Measurements from ENCODE around the gene PRXL2C.
"Not testable (repeated sequence)": the region's sequence is repeated elsewhere in the genome, so short reads cannot be mapped to it uniquely, and the experiment has no call there.

The PRXL2C gene

GRCh38 chr9:96667363-96667728 is 12.2 kb upstream of the PRXL2C start:
- DNase-seq (ENCODE audit: low read depth in 1 of 2, low spot score in 1 of 2), result no peak
- H3K27ac ChIP-seq (replicated peaks), result no peak overlapping the region
- no peak for TF ChIP-seq GABPA (IDR thresholded peaks at IDR 0.05; ENCODE audit: low read depth)
- no peak for TF ChIP-seq REST (IDR thresholded peaks at IDR 0.05; ENCODE audit: insufficient replicate concordance, low read depth)
- no peak for TF ChIP-seq POLR2AphosphoS5 (IDR thresholded peaks at IDR 0.05; ENCODE audit: low read depth)
- no peak for TF ChIP-seq SPI1 (IDR thresholded peaks at IDR 0.05; ENCODE audit: borderline replicate concordance, low read depth)
- no peak for TF ChIP-seq CTCF (IDR thresholded peaks at IDR 0.05; ENCODE audit: insufficient read depth, low read length)
- H3K27me3 ChIP-seq (ENCODE audit: insufficient read depth, poor library complexity, severe bottlenecking), result no peaks in the 10 kb centered on the region
- no peak overlapping the region for H3K4me3 ChIP-seq (replicated peaks; ENCODE audit: insufficient read depth, low read length)

GRCh38 chr9:96666653-96667362 is 11.7 kb upstream of the PRXL2C start:
- peak in 1 of 2 experiments; percentile 9 for DNase-seq (ENCODE audit: low read depth in 1 of 2, low spot score in 1 of 2)
- not testable (repeated sequence) for H3K27ac ChIP-seq (replicated peaks); H3K27me3 ChIP-seq (ENCODE audit: insufficient read depth, poor library complexity, severe bottlenecking); H3K4me3 ChIP-seq (replicated peaks; ENCODE audit: insufficient read depth, low read length)

GRCh38 chr9:96665789-96666188 is 10.7 kb upstream of the PRXL2C start:
- no peak for DNase-seq (ENCODE audit: low read depth in 1 of 2, low spot score in 1 of 2)
- no peaks in the 10 kb centered on the region for H3K27me3 ChIP-seq (ENCODE audit: insufficient read depth, poor library complexity, severe bottlenecking)
- no peak overlapping the region for H3K4me3 ChIP-seq (replicated peaks; ENCODE audit: insufficient read depth, low read length)
- TF ChIP-seq REST (IDR thresholded peaks at IDR 0.05; ENCODE audit: insufficient replicate concordance, low read depth), result no peak
- TF ChIP-seq SPI1 (IDR thresholded peaks at IDR 0.05; ENCODE audit: borderline replicate concordance, low read depth), result no peak
- TF ChIP-seq GABPA (IDR thresholded peaks at IDR 0.05; ENCODE audit: low read depth), result no peak
- no peak for TF ChIP-seq CTCF (IDR thresholded peaks at IDR 0.05; ENCODE audit: insufficient read depth, low read length)
- no peak for TF ChIP-seq POLR2AphosphoS5 (IDR thresholded peaks at IDR 0.05; ENCODE audit: low read depth)
- no peak overlapping the region for H3K27ac ChIP-seq (replicated peaks)

GRCh38 chr9:96663506-96664120 is 8.5 kb upstream of the PRXL2C start:
- H3K4me3 ChIP-seq (replicated peaks; ENCODE audit: insufficient read depth, low read length), result no peak overlapping the region
- H3K27me3 ChIP-seq (ENCODE audit: insufficient read depth, poor library complexity, severe bottlenecking), result no peaks in the 10 kb centered on the region
- TF ChIP-seq REST (IDR thresholded peaks at IDR 0.05; ENCODE audit: insufficient replicate concordance, low read depth) (no peak), POLR2AphosphoS5 (IDR thresholded peaks at IDR 0.05; ENCODE audit: low read depth) (no peak), GABPA (IDR thresholded peaks at IDR 0.05; ENCODE audit: low read depth) (no peak), SPI1 (IDR thresholded peaks at IDR 0.05; ENCODE audit: borderline replicate concordance, low read depth) (no peak), CTCF (IDR thresholded peaks at IDR 0.05; ENCODE audit: insufficient read depth, low read length) (no peak)
- H3K27ac ChIP-seq (replicated peaks), result no peak overlapping the region
- no peak for DNase-seq (ENCODE audit: low read depth in 1 of 2, low spot score in 1 of 2)

All from HL-60 (cell line).